NCI-H460 (cell line): Measurements from ENCODE around the gene CFAP97D2. TPM values are rescaled to one million over a fixed set of nuclear protein-coding genes. Genes with fewer than 3 reads are reported as not detected.
A peak's percentile ranks its signal among the peaks of the same experiment; 100 is the strongest.
"Not testable (repeated sequence)": the region's sequence is repeated elsewhere in the genome, so short reads cannot be mapped to it uniquely, and the experiment has no call there.

Experiments
- DNase-seq: peaks from one replicate; pipeline ENCODE4 v3.0.0-alpha.2; 2016; ENCODE audit warnings: low read depth; ENCODE audit errors: extremely low read depth
- polyA plus RNA-seq: library from polyadenylated mRNA; depleted of rRNA; stranded (reverse); fragments of >200 nt; gene quantifications from 2 replicates; pipeline ENCODE4 v1.2.3, GENCODE V29; 2014; cell fraction: nucleus; rRNA removed
- total RNA-seq: library from RNA; depleted of rRNA; stranded (reverse); fragments of >200 nt; shearing (Covaris generic); gene quantifications from 2 replicates; pipeline ENCODE4 v1.2.3, GENCODE V29; 2014; rRNA removed

Gene CFAP97D2
- not detected in 2 replicates for total RNA-seq
- not detected in 2 replicates for polyA plus RNA-seq

- DNase-seq, result no peak
Observed at GRCh38 chr13:114179087-114179658, at the start of gene CFAP97D2. TSS of gene CFAP97D2 (plus strand) at chr13:114179257. CDS start at chr13:114179331, 74 bp downstream.

GRCh38 chr13:114129649-114130062 lies 49.4 kb upstream of the CFAP97D2 start:
- no peak for DNase-seq

GRCh38 chr13:114130131-114130836 lies 48.8 kb upstream of the CFAP97D2 start:
- no peak for DNase-seq

- peak; percentile 16 for DNase-seq
Observed at GRCh38 chr13:114130837-114131582, 48.0 kb upstream of the CFAP97D2 start.

GRCh38 chr13:114131583-114132418 lies 47.3 kb upstream of the CFAP97D2 start:
- no peak for DNase-seq

GRCh38 chr13:114132419-114133121 lies 46.5 kb upstream of the CFAP97D2 start, which contains the start of gene RASA3:
TSS of gene RASA3 (minus strand) at chr13:114132623. CDS start at chr13:114132489, 134 bp downstream.
- peak; percentile 41 for DNase-seq

- not testable (repeated sequence) for DNase-seq
Observed at GRCh38 chr13:114133126-114133525, 45.9 kb upstream of the CFAP97D2 start.

- DNase-seq, result not testable (repeated sequence)
Observed at GRCh38 chr13:114133552-114133951, 45.5 kb upstream of the CFAP97D2 start.

- no peak for DNase-seq
Observed at GRCh38 chr13:114134111-114134943, 44.7 kb upstream of the CFAP97D2 start.

GRCh38 chr13:114134944-114135610 lies 44.0 kb upstream of the CFAP97D2 start:
- DNase-seq, result no peak

- no peak for DNase-seq
Observed at GRCh38 chr13:114135731-114136171, 43.3 kb upstream of the CFAP97D2 start.

GRCh38 chr13:114136576-114136975 lies 42.5 kb upstream of the CFAP97D2 start:
- no peak for DNase-seq

- DNase-seq, result no peak
Observed at GRCh38 chr13:114140131-114140905, 38.7 kb upstream of the CFAP97D2 start.

- no peak for DNase-seq
Observed at GRCh38 chr13:114140906-114141250, 38.2 kb upstream of the CFAP97D2 start.

GRCh38 chr13:114141261-114141996 lies 37.6 kb upstream of the CFAP97D2 start:
- DNase-seq, result no peak

GRCh38 chr13:114142137-114142550 lies 36.9 kb upstream of the CFAP97D2 start:
- DNase-seq, result no peak
